IPS-18a (cell line): Measurements from ENCODE around the gene KIF2C.
"Not testable (repeated sequence)": the region's sequence is repeated elsewhere in the genome, so short reads cannot be mapped to it uniquely, and the experiment has no call there.

Experiments
- H3K27ac ChIP-seq: one replicate; pipeline ENCODE4 v1.5.1; 2013; ENCODE audit warnings: low read length
- H3K27me3 ChIP-seq: one replicate; pipeline ENCODE4 v1.6.1; 2013; ENCODE audit warnings: mild to moderate bottlenecking, low read length; ENCODE audit not compliant: control insufficient read depth, insufficient read depth
- H3K36me3 ChIP-seq: one replicate; pipeline ENCODE4 v1.6.1; 2013; ENCODE audit warnings: low read depth, low read length; ENCODE audit not compliant: control insufficient read depth
- H3K4me1 ChIP-seq: one replicate; pipeline ENCODE4 v1.6.1; 2013; ENCODE audit warnings: low read depth, low read length; ENCODE audit not compliant: control insufficient read depth
- H3K4me3 ChIP-seq: one replicate; pipeline ENCODE4 v1.5.1; 2013; ENCODE audit warnings: low read length
- H3K9ac ChIP-seq: one replicate; pipeline ENCODE4 v1.6.1; 2013; ENCODE audit warnings: mild to moderate bottlenecking, low read length, moderate library complexity
- H3K9me3 ChIP-seq: one replicate; pipeline ENCODE4 v1.6.1; 2013; ENCODE audit warnings: low read depth, low read length; ENCODE audit not compliant: control insufficient read depth

The KIF2C gene

DNA sequence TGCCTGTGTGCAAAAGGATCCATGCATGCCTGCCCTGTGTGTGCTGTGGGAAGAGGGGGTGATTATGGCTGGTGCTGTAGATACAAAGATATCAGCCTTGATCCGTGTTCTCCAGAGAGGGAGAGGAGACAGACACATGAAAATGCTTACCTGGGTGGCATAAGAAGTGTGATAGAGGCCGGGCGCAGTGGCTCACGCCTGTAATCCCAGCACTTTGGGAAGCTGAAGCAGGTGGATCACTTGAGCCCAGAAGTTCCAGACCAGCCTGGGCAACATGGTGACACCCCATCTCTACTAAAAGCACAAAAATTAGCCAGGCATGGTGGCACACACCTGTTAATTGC, 71.1 kb downstream of the KIF2C start:
- H3K27me3 ChIP-seq, H3K9me3 ChIP-seq, H3K4me3 ChIP-seq, H3K36me3 ChIP-seq, H3K9ac ChIP-seq, H3K27ac ChIP-seq: not testable (repeated sequence)
- peaks cover 28% of the 10 kb centered on the region for H3K4me1 ChIP-seq

DNA sequence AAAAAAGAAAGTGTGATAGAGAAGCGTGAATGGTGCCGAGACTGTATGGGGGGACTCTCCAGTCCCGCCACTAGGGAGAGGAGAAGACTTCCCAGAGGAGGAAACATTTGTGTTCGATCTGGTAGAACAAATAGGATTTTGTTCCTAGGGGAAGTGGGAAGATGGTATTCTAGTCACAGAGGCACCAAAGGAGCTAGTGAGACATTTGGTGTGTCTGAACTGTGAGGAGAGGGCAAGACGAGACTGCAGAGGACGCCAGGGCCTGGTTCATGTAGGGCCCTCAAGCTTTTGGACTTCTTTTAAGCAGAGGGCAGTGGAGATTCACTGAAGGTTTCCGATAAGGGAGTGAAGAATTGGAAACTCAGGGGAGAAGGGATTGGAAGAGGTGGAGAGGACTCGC, 71.6 kb downstream of the KIF2C start:
- Histone ChIP-seq H3K4me3 (no peak overlapping the region), H3K27ac (no peak overlapping the region), H3K36me3 (no peaks in the 10 kb centered on the region), H3K9me3 (no peaks in the 10 kb centered on the region), H3K4me1 (peaks cover 28% of the 10 kb centered on the region), H3K27me3 (no peaks in the 10 kb centered on the region), H3K9ac (no peak overlapping the region)

DNA sequence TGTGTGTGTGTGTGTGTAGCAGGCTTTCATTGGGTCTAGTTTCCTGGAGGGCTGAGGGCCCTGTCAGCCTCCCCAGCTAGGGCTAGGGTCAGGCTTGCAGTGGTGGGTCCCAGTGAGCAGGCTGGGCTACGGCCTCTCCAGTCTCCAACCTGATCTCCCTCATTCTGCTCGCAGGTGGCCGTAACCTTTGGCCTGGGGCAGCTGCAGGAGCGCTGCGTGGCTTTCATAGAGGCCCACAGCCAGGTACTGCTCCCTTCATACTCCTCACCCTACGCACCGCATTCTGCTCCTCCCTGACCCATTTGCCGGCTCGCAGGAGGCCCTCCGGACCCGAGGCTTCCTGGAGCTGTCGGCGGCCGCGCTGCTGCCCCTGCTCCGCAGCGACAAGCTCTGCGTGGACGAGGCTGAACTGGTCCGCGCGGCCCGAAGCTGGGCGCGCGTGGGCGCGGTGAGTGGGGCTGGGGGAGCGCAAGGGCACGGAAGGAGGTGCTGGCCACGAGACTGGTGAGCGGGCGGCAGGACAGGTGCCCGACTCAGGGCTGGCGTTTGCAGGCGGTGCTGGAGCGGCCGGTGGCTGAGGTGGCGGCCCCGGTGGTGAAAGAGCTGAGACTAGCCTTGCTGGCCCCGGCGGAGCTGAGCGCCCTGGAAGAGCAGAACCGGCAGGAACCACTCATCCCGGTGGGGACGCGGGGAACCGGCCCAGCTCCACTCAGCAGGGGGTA, 73.3 kb downstream of the KIF2C start:
- H3K27ac ChIP-seq: no peak overlapping the region
- peaks cover 15% of the 10 kb centered on the region for H3K4me1 ChIP-seq
- H3K36me3 ChIP-seq: no peaks in the 10 kb centered on the region
- no peak overlapping the region for H3K4me3 ChIP-seq
- H3K27me3 ChIP-seq: no peaks in the 10 kb centered on the region
- H3K9ac ChIP-seq: no peak overlapping the region
- no peaks in the 10 kb centered on the region for H3K9me3 ChIP-seq

DNA sequence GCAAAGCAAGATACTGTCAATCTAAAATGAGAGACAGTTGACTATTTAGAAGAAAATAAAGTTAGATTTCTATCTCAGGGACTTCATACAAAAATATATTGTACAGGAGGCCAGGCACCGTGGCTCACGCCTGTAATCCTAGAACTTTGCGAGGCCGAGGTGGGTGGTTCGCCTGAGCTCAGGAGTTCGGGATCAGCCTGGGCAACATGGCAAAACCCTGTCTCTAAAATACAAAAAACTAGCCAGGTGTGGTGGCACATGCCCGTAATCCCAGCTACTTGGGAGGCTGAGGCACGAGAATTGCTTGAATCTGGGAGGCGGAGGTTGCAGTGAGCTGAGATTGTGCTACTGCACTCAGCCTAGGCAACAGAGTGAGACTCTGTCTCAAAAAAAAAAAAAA, 76.3 kb downstream of the KIF2C start:
- H3K27ac ChIP-seq, H3K27me3 ChIP-seq, H3K4me1 ChIP-seq, H3K4me3 ChIP-seq, H3K9me3 ChIP-seq, H3K36me3 ChIP-seq, H3K9ac ChIP-seq: not testable (repeated sequence)

DNA sequence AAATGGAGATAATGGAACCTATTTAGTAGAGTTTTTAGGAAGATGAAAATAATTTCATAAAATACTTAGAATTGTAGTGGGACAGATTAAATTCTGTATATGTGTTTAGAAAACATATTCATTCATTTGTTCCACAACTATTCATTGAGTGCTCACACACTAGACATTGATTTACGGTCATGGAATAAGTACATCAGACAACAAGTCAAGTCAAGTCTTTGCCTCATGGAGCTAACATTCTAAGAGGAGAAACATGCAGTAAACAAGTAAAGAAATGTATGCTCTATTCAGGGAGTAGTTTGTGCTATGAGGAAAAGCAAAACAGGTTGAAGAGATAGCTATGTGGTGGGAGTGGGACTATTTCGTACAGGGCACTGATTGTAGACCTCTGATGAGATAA, 77.7 kb downstream of the KIF2C start:
- H3K27ac ChIP-seq: no peak overlapping the region
- H3K9ac ChIP-seq: no peak overlapping the region
- no peak overlapping the region for H3K4me3 ChIP-seq
- H3K4me1 ChIP-seq: peaks cover 6% of the 10 kb centered on the region
- H3K36me3 ChIP-seq: no peaks in the 10 kb centered on the region
- no peaks in the 10 kb centered on the region for H3K9me3 ChIP-seq
- no peaks in the 10 kb centered on the region for H3K27me3 ChIP-seq
